A673 (cell line): Measurements from ENCODE around the gene FAM227B. TPM values are rescaled to one million over a fixed set of nuclear protein-coding genes. Genes with fewer than 3 reads are reported as not detected.
A peak's percentile ranks its signal among the peaks of the same experiment; 100 is the strongest.

Source experiments
- BruUV-seq: library from RNA; stranded (reverse); fragments of 400-500 nt; replicated peaks from 2 replicates; lab custom pipeline; 2021; lab: Mats Ljungman, UMichigan
- CTCF ChIA-PET: fragments of 300-600 bp; sonication (Branson Sonifier 250); formaldehyde crosslinking; loops from one replicate; lab custom pipeline; 2022; ENCODE audit warnings: antibody characterized with exemption; lab: Charles Lee
- POLR2A ChIA-PET: fragments of 300-600 bp; sonication (Branson Sonifier 250); formaldehyde crosslinking; loops from one replicate; lab custom pipeline; 2022; ENCODE audit warnings: antibody characterized with exemption; ENCODE audit not compliant: low non-redundant PET; lab: Charles Lee
- DNase-seq: peaks from one replicate; pipeline ENCODE4 v3.0.0-alpha.2; 2015; ENCODE audit warnings: low spot score
- H3K27ac ChIP-seq: fragments of 200-600 bp; sonication (generic); 2 replicates; pipeline ENCODE4 v1.5.1; 2016; ENCODE audit warnings: mixed run types, low read depth, mild to moderate bottlenecking, mixed read lengths, antibody characterized with exemption, low read length; ENCODE audit not compliant: poor library complexity, severe bottlenecking
- H3K27me3 ChIP-seq: fragments of 200-600 bp; sonication (generic); replicated peaks from 2 replicates; pipeline ENCODE4 v1.6.1; 2017; ENCODE audit warnings: mixed run types, low read depth, mild to moderate bottlenecking, mixed read lengths, antibody characterized with exemption, low read length; ENCODE audit not compliant: insufficient read depth, poor library complexity
- H3K36me3 ChIP-seq: fragments of 200-600 bp; sonication (generic); 2 replicates; pipeline ENCODE4 v1.6.1; 2016; ENCODE audit warnings: mixed run types, mild to moderate bottlenecking, mixed read lengths, antibody characterized with exemption, low read length; ENCODE audit not compliant: insufficient read depth, poor library complexity, severe bottlenecking
- H3K4me1 ChIP-seq: fragments of 200-600 bp; sonication (generic); 2 replicates; pipeline ENCODE4 v1.6.1; 2017; ENCODE audit warnings: mixed run types, mild to moderate bottlenecking, mixed read lengths, antibody characterized with exemption, low read length; ENCODE audit not compliant: insufficient read depth, poor library complexity, severe bottlenecking
- H3K4me3 ChIP-seq: fragments of 200-600 bp; sonication (generic); 2 replicates; pipeline ENCODE4 v1.5.1; 2016; ENCODE audit warnings: low read depth, mixed run types, mild to moderate bottlenecking, mixed read lengths, low read length; ENCODE audit not compliant: poor library complexity, severe bottlenecking
- H3K9me3 ChIP-seq: fragments of 200-600 bp; sonication (generic); 2 replicates; pipeline ENCODE4 v1.6.1; 2016; ENCODE audit warnings: mixed run types, low read depth, mild to moderate bottlenecking, mixed read lengths, antibody characterized with exemption, low read length; ENCODE audit not compliant: poor library complexity, severe bottlenecking
- CTCF ChIP-seq: fragments of 300-800, 200-600 bp; sonication (generic); conservative IDR thresholded peaks from 2 replicates; pipeline ENCODE4 v1.5.1; 2017; ENCODE audit warnings: low read depth, mild to moderate bottlenecking, antibody characterized with exemption, low read length, moderate library complexity, mixed read lengths
- EZH2 ChIP-seq: fragments of 200-600 bp; sonication (generic); IDR thresholded peaks from 2 replicates; pipeline ENCODE4 v1.6.1; 2017; ENCODE audit warnings: borderline replicate concordance, low read depth, mild to moderate bottlenecking, mixed read lengths, antibody characterized with exemption, low read length; ENCODE audit not compliant: poor library complexity, severe bottlenecking
- intact Hi-C: fragments of 100-400 bp; cut with micrococcal nuclease; formaldehyde crosslinking; loops from one replicate; pipeline ENCODE4 v1.10.0; 2022; ENCODE audit not compliant: unreplicated experiment
- total RNA-seq: library from RNA; stranded (reverse); gene quantifications from 2 replicates; pipeline ENCODE4 v1.2.3, GENCODE V29; 2021

The FAM227B gene
- total RNA-seq, 1 experiment from 2014 or later, result 2.3 TPM

GRCh38 chr15:49624056-49624455 is 3.4 kb upstream of the FAM227B start:
- H3K27ac ChIP-seq, result no peak overlapping the region
- POLR2A ChIA-PET, result no interaction called here
- intact Hi-C loops, result loop anchor here (10.0 kb wide), 1 partner anchor 61 kb away; no protein-coding TSS in a partner anchor

GRCh38 chr15:49622561-49622960 is 1.9 kb upstream of the FAM227B start:
- Histone ChIP-seq H3K36me3 (peaks cover 17% of the 10 kb centered on the region), H3K4me3 (no peak overlapping the region), H3K9me3 (peaks cover 6% of the 10 kb centered on the region), H3K27ac (no peak overlapping the region), H3K4me1 (peaks cover 8% of the 10 kb centered on the region), H3K27me3 (no peaks in the 10 kb centered on the region)
- no TSS peak for BruUV-seq
- DNase-seq, result peak; percentile 2
- 0 out of 2 replicates have a peak, but pooled peaks have one; percentile 9 for TF ChIP-seq CTCF
- no peak for TF ChIP-seq EZH2
- intact Hi-C loops, result loop anchor here (10.0 kb wide), 1 partner anchor 62 kb away; no protein-coding TSS in a partner anchor
- ChIA-PET POLR2A (no interaction called here), CTCF (no interaction called here)

More at GRCh38 chr15:49624056-49624455, 3.4 kb upstream of the FAM227B start:
- Histone ChIP-seq H3K27me3 (no peaks in the 10 kb centered on the region), H3K4me1 (peaks cover 8% of the 10 kb centered on the region), H3K9me3 (peaks cover 6% of the 10 kb centered on the region), H3K4me3 (no peak overlapping the region), H3K36me3 (peaks cover 17% of the 10 kb centered on the region)
- CTCF ChIA-PET, result no interaction called here
- TF ChIP-seq CTCF, result no peak
- no peak for TF ChIP-seq EZH2
- no TSS peak for BruUV-seq
- DNase-seq, result peak; percentile 40

- DNase-seq, result no peak
- Histone ChIP-seq H3K27ac (no peak overlapping the region), H3K9me3 (peaks cover 6% of the 10 kb centered on the region), H3K4me3 (peak overlapping the region; percentile 67), H3K4me1 (peaks cover 8% of the 10 kb centered on the region), H3K27me3 (no peaks in the 10 kb centered on the region), H3K36me3 (peaks cover 17% of the 10 kb centered on the region)
- ChIA-PET POLR2A (no interaction called here), CTCF (no interaction called here)
- TF ChIP-seq CTCF (no peak), EZH2 (no peak)
- intact Hi-C loops, result loop anchor here (10.0 kb wide), 1 partner anchor 63 kb away; no protein-coding TSS in a partner anchor
- TSS peak; percentile 63 for BruUV-seq
Measured at GRCh38 chr15:49621887-49622286, 1.3 kb upstream of the FAM227B start.
